HEK293T (cell line): ENCODE results near the gene NPR3.

ENCODE experiments used
- CTCF ChIA-PET: fragments of 350-600 bp; formaldehyde crosslinking; extraction: SDS; loops from one replicate; lab custom pipeline; 2021; ENCODE audit warnings: antibody characterized with exemption, inconsistent platforms; lab: Yijun Ruan, JAX
- POLR2A ChIA-PET: fragments of 350-600 bp; formaldehyde crosslinking; extraction: SDS; loops from one replicate; lab custom pipeline; 2020; ENCODE audit warnings: antibody characterized with exemption, inconsistent platforms; lab: Yijun Ruan, JAX
- DNase-seq: peaks from one replicate; pipeline ENCODE4 v3.0.0; 2012; ENCODE audit warnings: mixed read lengths; ENCODE audit errors: extremely low spot score
- ARNT ChIP-seq: fragments of 450-650 bp; IDR thresholded peaks from 2 replicates; pipeline ENCODE4 v1.6.1; 2017; ENCODE audit warnings: mild to moderate bottlenecking
- BHLHE40 ChIP-seq: fragments of 450-650 bp; IDR thresholded peaks from 2 replicates; pipeline ENCODE4 v1.6.1; 2016; ENCODE audit warnings: mild to moderate bottlenecking, moderate library complexity, borderline replicate concordance
- CTBP1 ChIP-seq: fragments of 450-650 bp; IDR thresholded peaks from 2 replicates; pipeline ENCODE4 v1.6.1; 2016; ENCODE audit warnings: borderline replicate concordance
- ELF4 ChIP-seq: fragments of 450-650 bp; IDR thresholded peaks from 2 replicates; pipeline ENCODE4 v1.6.1; 2017; ENCODE audit warnings: antibody characterized with exemption
- FOXA1 ChIP-seq: fragments of 450-650 bp; IDR thresholded peaks from 2 replicates; pipeline ENCODE4 v1.6.1; 2016; ENCODE audit warnings: mild to moderate bottlenecking
- FOXK2 ChIP-seq: fragments of 450-650 bp; IDR thresholded peaks from 2 replicates; pipeline ENCODE4 v1.6.1; 2016; ENCODE audit warnings: mild to moderate bottlenecking
- FOXM1 ChIP-seq: fragments of 450-650 bp; IDR thresholded peaks from 2 replicates; pipeline ENCODE4 v1.6.1; 2017; ENCODE audit warnings: mild to moderate bottlenecking, borderline replicate concordance
- HDGF ChIP-seq: fragments of 450-650 bp; IDR thresholded peaks from 2 replicates; pipeline ENCODE4 v1.6.1; 2017; ENCODE audit warnings: antibody characterized with exemption, borderline replicate concordance
- L3MBTL2 ChIP-seq: fragments of 450-650 bp; conservative IDR thresholded peaks from 2 replicates; pipeline ENCODE4 v1.6.1; 2016; ENCODE audit warnings: mild to moderate bottlenecking
- LEF1 ChIP-seq: fragments of 450-650 bp; IDR thresholded peaks from 2 replicates; pipeline ENCODE4 v1.6.1; 2017; ENCODE audit warnings: mild to moderate bottlenecking, borderline replicate concordance
- NFRKB ChIP-seq: fragments of 450-650 bp; IDR thresholded peaks from 2 replicates; pipeline ENCODE4 v1.6.1; 2016; ENCODE audit warnings: mild to moderate bottlenecking, moderate library complexity
- PKNOX1 ChIP-seq: fragments of 450-650 bp; IDR thresholded peaks from 2 replicates; pipeline ENCODE4 v1.6.1; 2016
- SP1 ChIP-seq: fragments of 450-650 bp; IDR thresholded peaks from 2 replicates; pipeline ENCODE4 v1.6.1; 2017
- SUZ12 ChIP-seq: fragments of 450-650 bp; IDR thresholded peaks from 2 replicates; pipeline ENCODE4 v1.6.1; 2016; ENCODE audit warnings: mild to moderate bottlenecking
- TARDBP ChIP-seq: fragments of 450-650 bp; IDR thresholded peaks from 2 replicates; pipeline ENCODE4 v1.6.1; 2016
- ZNF384 ChIP-seq: fragments of 450-650 bp; IDR thresholded peaks from 2 replicates; pipeline ENCODE4 v1.6.1; 2016

The NPR3 gene

GRCh38 chr5:32827981-32828380 lies 116.9 kb downstream of the NPR3 start:
- TF ChIP-seq ELF4 (no peak), BHLHE40 (no peak), NFRKB (no peak), ZNF384 (no peak), FOXM1 (no peak), SP1 (no peak), L3MBTL2 (no peak), SUZ12 (no peak), CTBP1 (no peak), HDGF (no peak), LEF1 (no peak), FOXA1 (no peak), TARDBP (no peak), FOXK2 (no peak), PKNOX1 (no peak), ARNT (no peak)
- ChIA-PET POLR2A (no interaction called here), CTCF (no interaction called here)
- DNase-seq = no peak

DNA sequence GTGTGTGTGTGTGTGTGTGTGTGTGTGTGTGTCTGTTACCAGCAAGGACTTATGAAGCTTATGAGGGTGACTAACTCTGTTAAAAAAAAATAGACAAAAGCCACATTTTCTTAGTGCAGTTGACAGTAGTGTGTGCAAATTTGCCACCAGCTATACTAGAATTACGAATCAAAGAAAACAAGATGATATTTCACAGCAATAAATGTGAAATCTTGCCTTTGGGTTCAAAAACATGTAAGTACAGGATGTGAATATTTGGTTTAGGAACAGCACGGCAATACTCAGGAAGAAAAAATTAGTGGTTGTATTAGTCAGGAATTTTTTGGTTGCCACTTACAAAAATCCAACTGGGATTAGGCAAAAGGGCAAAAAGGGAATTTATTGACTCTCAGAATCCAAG lies 117.4 kb downstream of the NPR3 start:
- no peak for DNase-seq
- POLR2A ChIA-PET = no interaction called here
- CTCF ChIA-PET = no interaction called here
- TF ChIP-seq SP1 = no peak
- TF ChIP-seq FOXA1 = no peak
- TF ChIP-seq HDGF = no peak
- no peak for TF ChIP-seq ELF4

DNA sequence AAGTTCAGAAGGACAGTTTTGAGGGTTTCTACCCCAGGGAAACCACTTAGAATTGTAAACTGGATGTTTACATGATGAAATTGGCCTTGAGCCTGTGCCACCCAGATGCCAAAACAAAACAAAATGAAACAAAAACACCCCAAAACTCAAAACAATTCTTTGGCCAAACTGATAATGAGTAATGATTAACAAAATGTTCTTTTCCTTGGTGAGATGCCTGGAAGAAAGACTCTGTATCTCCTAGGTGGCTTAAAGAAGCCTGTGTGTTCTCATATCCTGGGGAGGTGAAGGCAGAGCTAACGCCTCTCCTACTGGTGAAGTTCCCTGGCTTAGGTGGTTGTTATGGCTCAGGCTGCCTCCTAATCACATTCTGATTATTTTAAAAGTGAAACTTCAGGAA lies 120.5 kb downstream of the NPR3 start:
- DNase-seq = no peak
- POLR2A ChIA-PET = no interaction called here
- CTCF ChIA-PET = no interaction called here
- TF ChIP-seq ZNF384 = no peak
- no peak for TF ChIP-seq FOXK2
- TF ChIP-seq SP1 = no peak
- TF ChIP-seq ARNT = no peak
- no peak for TF ChIP-seq SUZ12
- no peak for TF ChIP-seq FOXA1

- POLR2A ChIA-PET = no interaction called here
- no peak for DNase-seq
- CTCF ChIA-PET = no interaction called here
- TF ChIP-seq ELF4 (no peak), HDGF (no peak), SP1 (no peak)
Observed at GRCh38 chr5:32833127-32833526, 122.0 kb downstream of the NPR3 start.

DNA sequence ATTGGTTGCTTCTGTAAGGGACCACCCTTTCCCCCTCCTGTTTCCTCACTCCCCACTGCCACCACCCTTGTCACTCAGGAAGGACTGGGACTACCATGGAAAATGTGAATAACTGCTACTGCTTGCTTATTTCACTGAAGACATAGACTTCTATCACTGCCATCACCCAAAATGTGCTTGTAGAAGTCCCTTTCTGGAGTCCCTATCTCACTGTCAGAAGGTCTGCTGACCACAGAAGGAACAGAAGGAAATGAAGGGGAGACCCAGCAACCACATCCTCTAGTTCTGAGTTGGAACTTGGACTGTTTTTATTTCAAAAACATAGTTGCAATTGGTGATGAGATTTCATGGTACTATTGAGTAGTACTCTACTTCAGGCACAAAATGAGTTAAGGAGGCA lies 122.5 kb downstream of the NPR3 start:
- ChIA-PET CTCF (no interaction called here), POLR2A (no interaction called here)
- TF ChIP-seq HDGF (no peak), L3MBTL2 (no peak), FOXM1 (no peak)
- no peak for DNase-seq

DNA sequence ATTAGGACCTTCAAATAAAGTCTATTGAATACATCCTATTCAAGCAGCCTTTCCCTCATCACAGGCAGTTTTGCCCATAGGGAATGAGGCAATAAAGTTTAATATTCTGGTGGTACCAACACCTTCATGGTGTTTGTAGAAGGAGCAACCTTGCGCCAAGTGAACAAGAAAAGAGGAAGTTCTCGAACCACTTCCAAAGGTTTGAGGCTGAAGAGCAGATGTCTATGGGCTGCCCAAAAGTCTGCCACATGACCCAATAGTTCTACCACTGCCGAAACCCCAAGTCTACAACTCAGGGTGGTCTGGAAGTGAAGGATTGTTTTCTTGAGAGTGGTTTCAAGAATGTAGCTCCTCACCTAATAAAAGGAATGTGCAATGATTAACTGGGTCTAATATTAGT lies 123.1 kb downstream of the NPR3 start:
- TF ChIP-seq SP1 (no peak), LEF1 (no peak), FOXA1 (no peak), TARDBP (no peak), L3MBTL2 (no peak), SUZ12 (no peak), FOXM1 (no peak), ZNF384 (no peak), ELF4 (no peak), ARNT (no peak), CTBP1 (no peak)
- ChIA-PET POLR2A (no interaction called here), CTCF (no interaction called here)
- DNase-seq = no peak

- POLR2A ChIA-PET = no interaction called here
- TF ChIP-seq SUZ12 = no peak
- no peak for TF ChIP-seq PKNOX1
- no peak for TF ChIP-seq L3MBTL2
- no peak for TF ChIP-seq BHLHE40
- TF ChIP-seq ZNF384 = no peak
- no peak for TF ChIP-seq HDGF
- no peak for TF ChIP-seq ARNT
- TF ChIP-seq SP1 = no peak
- no peak for TF ChIP-seq LEF1
- no peak for DNase-seq
- CTCF ChIA-PET = interaction anchor here (0.7 kb wide), 1 partner anchor 585 kb away, joined by 5 read pairs; no protein-coding TSS in a partner anchor
Observed at GRCh38 chr5:32836176-32836575, 125.1 kb downstream of the NPR3 start.

GRCh38 chr5:32837211-32837610 lies 126.1 kb downstream of the NPR3 start:
- CTCF ChIA-PET = no interaction called here
- DNase-seq = no peak
- POLR2A ChIA-PET = no interaction called here
- TF ChIP-seq FOXA1 = no peak
- no peak for TF ChIP-seq L3MBTL2
- TF ChIP-seq PKNOX1 = no peak
- TF ChIP-seq FOXK2 = no peak
- TF ChIP-seq ELF4 = no peak
- TF ChIP-seq BHLHE40 = no peak
- no peak for TF ChIP-seq TARDBP
- no peak for TF ChIP-seq SUZ12
- TF ChIP-seq NFRKB = no peak
